ENCODE measurements around the gene MMP11. TPM values are rescaled to one million over a fixed set of nuclear protein-coding genes. Genes with fewer than 3 reads are reported as not detected.

Gene MMP11, protein sequence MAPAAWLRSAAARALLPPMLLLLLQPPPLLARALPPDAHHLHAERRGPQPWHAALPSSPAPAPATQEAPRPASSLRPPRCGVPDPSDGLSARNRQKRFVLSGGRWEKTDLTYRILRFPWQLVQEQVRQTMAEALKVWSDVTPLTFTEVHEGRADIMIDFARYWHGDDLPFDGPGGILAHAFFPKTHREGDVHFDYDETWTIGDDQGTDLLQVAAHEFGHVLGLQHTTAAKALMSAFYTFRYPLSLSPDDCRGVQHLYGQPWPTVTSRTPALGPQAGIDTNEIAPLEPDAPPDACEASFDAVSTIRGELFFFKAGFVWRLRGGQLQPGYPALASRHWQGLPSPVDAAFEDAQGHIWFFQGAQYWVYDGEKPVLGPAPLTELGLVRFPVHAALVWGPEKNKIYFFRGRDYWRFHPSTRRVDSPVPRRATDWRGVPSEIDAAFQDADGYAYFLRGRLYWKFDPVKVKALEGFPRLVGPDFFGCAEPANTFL
- total RNA-seq (2016; rRNA removed; fragmentation: Illumina TruSeq; extraction: Trizol) (2.7 and 8.9 TPM in 2 replicates), polyA plus RNA-seq (2011; rRNA removed) (28.6 and 88.6 TPM in 2 replicates), polyA minus RNA-seq (2011; rRNA and poly(A)+ RNA removed; ENCODE audit: low replicate concordance) (28.7 TPM in 1 of 2 replicates, not detected in the other), Bru-seq, nascent RNA (percentile 57 among the genes with signal in this experiment), BruChase-seq, experiment 1, labeled RNA remaining after a 6-hour chase (percentile 63 among the genes with signal in this experiment), BruChase-seq, experiment 2, labeled RNA remaining after a 2-hour chase (percentile 52 among the genes with signal in this experiment)
- total RNA-seq (2016; cell fraction: cytosol; rRNA removed; fragmentation: Illumina TruSeq; extraction: Trizol; ENCODE audit: low read depth) = 1.8 and 2.5 TPM in 2 replicates
- total RNA-seq (2016; cell fraction: insoluble cytoplasmic fraction; rRNA removed; fragmentation: Illumina TruSeq; extraction: Trizol) = 2.3 and 8.4 TPM in 2 replicates
- total RNA-seq (2016; cell fraction: membrane; rRNA removed; fragmentation: Illumina TruSeq; extraction: Trizol) = 2.3 and 2.5 TPM in 2 replicates
- total RNA-seq (2016; cell fraction: nucleus; rRNA removed; fragmentation: Illumina TruSeq; extraction: Trizol) = 8.4 and 12.1 TPM in 2 replicates
- polyA plus RNA-seq (2011; cell fraction: cytosol; rRNA removed) = 28.4 and 53.0 TPM in 2 replicates
- polyA plus RNA-seq (2011; cell fraction: nucleus; rRNA removed) = 63.0 and 95.6 TPM in 2 replicates
- 39.9 and 70.8 TPM in 2 replicates for polyA plus RNA-seq (2012)
- polyA plus RNA-seq (2016; cell fraction: cytosol; fragmentation: Illumina TruSeq; extraction: Trizol; ENCODE audit: low read depth) = 0.88 and 0.92 TPM in 2 replicates
- polyA plus RNA-seq (2016; cell fraction: insoluble cytoplasmic fraction; fragmentation: Illumina TruSeq; extraction: Trizol; ENCODE audit: low read depth) = 3.0 and 3.5 TPM in 2 replicates
- 1.7 TPM in 2 replicates for polyA plus RNA-seq (2016; cell fraction: membrane; fragmentation: Illumina TruSeq; extraction: Trizol; ENCODE audit: low read depth)
- 13.9 and 17.6 TPM in 2 replicates for polyA plus RNA-seq (2016; cell fraction: nucleus; fragmentation: Illumina TruSeq; extraction: Trizol; ENCODE audit: insufficient read depth, low read depth)
- polyA minus RNA-seq (2011; cell fraction: cytosol; rRNA and poly(A)+ RNA removed) = 5.1 and 17.3 TPM in 2 replicates
- polyA minus RNA-seq (2011; cell fraction: nucleus; rRNA and poly(A)+ RNA removed) = 9.9 and 21.9 TPM in 2 replicates
- long read RNA-seq, experiment 1, transcript MMP11-201 (8 exons, 2,291 nt) = major isoform, 22 of 26 reads
- long read RNA-seq, experiment 1, partial matches to known transcripts = 2 of 26 reads
- long read RNA-seq, experiment 1, other reads (novel, unspliced or antisense) = 2 of 26 reads
- long read RNA-seq, experiment 2, transcript MMP11-201 (8 exons, 2,291 nt) = major isoform, 35 of 49 reads
- long read RNA-seq, experiment 2, partial matches to known transcripts = 9 of 49 reads
- long read RNA-seq, experiment 2, other reads (novel, unspliced or antisense) = 5 of 49 reads

DNA sequence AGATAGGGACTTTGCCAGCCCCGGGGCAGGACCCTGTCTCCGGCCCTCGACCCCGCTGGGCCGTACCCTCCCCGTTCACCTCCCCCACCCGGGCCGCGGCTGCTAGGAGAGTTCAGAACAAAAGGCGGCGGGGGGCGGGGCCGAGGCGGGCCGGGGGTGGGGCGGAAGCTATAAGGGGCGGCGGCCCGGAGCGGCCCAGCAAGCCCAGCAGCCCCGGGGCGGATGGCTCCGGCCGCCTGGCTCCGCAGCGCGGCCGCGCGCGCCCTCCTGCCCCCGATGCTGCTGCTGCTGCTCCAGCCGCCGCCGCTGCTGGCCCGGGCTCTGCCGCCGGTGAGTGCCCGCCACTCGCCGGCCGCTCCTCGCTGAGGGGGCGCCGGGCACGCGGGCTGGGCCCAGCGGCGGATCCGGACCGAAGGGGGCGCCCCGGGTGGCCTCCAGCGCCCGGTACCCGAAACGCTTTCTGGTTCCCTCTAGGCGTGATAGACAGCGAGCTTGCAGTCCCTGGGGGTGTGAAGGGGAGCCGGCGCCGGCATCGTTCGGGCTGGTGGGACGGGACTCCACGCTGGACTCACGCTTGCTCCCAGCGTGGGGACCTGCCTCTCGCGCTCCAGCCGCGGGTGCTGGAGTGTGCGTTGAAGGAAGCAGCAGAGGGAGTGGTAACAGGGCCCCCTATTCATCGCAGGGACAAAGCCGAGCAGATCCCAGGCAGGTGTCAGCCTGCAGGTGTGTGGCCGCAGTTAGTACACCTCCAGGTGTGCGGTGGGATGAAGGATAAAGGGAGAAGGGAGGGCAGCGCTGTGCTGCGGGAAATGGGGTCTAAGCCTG, at the start of gene MMP11:
MMP11 (plus strand) TSS at position 201 of the 825 bp plus-strand sequence; CDS start at position 223, 22 bp downstream.
- H3K27ac ChIP-seq (ENCODE audit: extremely low read length, insufficient read depth, low read length) = peak within 1 kb of the TSS; percentile 75
- intact Hi-C loops (cut with micrococcal nuclease; ENCODE audit: unreplicated experiment) = no loop called here
- H3K4me1 ChIP-seq (ENCODE audit: insufficient read depth, low read length) = peaks cover 74% of the 10 kb centered on the region
- ChIA-PET POLR2A (interaction anchor here (0.5 to 6.6 kb wide), 8 partner anchors 9 to 116 kb away, joined by 3 to 201 read pairs (median 4); partner anchors contain the start of genes C22orf15, SLC2A11 and SMARCB1), CTCF (ENCODE audit: low intra/inter-chr PET ratio, low total read pairs) (no interaction called here)
- H3K36me3 ChIP-seq (replicated peaks in 1 of 2; ENCODE audit: control insufficient read depth in 1 of 2, insufficient read depth in 2 of 2, low read length in 2 of 2) = no peaks in the 10 kb centered on the region
- peak within 1 kb of the TSS; percentile 85 for H3K9ac ChIP-seq (ENCODE audit: insufficient read depth, low read depth, low read length)
- DNase-seq (ENCODE audit: low spot score) (no peak), ATAC-seq (peak; percentile 4), FAIRE-seq (no peak)
- 1% methylated on average over 19 of the region's 79 CpGs for WGBS (ENCODE audit: low lambda C conversion rate)
- no TSS peak for BruUV-seq (replicated peaks)
- in situ Hi-C loops (cut with HindIII; ENCODE audit: extremely low pct_ligation_motif_present, low pct_unique_long_range_greater_than_20kb) = no loop called here
- H4K20me1 ChIP-seq (ENCODE audit: insufficient read depth, low read length) = no peaks in the 10 kb centered on the region
- H3K27me3 ChIP-seq (ENCODE audit: control insufficient read depth in 1 of 2, insufficient read depth in 2 of 2, low read length in 2 of 2) = no peaks in the 10 kb centered on the region; a peak in 1 of 5 replicates
- no peak within 1 kb of the TSS for H2AFZ ChIP-seq (ENCODE audit: low read length)
- no peaks in the 10 kb centered on the region for H3K9me3 ChIP-seq (ENCODE audit: low read length)
- peaks cover 2% of the 10 kb centered on the region for H3K79me2 ChIP-seq (ENCODE audit: insufficient read depth, low read length)
- peak within 1 kb of the TSS; percentile 71 to 90 (median 75) for H3K4me3 ChIP-seq (replicated peaks in 1 of 3; ENCODE audit: insufficient read depth in 1 of 3, low read depth in 2 of 3, low read length in 3 of 3)
- H3K4me2 ChIP-seq (ENCODE audit: low read depth, low read length) = peak within 1 kb of the TSS; percentile 90
- TF ChIP-seq DRAP1 (CRISPR knock-in tag; IDR thresholded peaks at IDR 0.05) (0 out of 2 replicates have a peak, but pooled peaks have one; percentile 9), HMGXB4 (CRISPR knock-in tag; IDR thresholded peaks at IDR 0.05; ENCODE audit: borderline replicate concordance in 1 of 2, low read depth in 1 of 2) (peak in 1 of 2 experiments; percentile 35; a peak in 1 of 4 replicates), ZNF160 (CRISPR knock-in tag; IDR thresholded peaks at IDR 0.05) (peak; percentile 25; the same call in 1 of the 2 replicates), RAD51 (IDR thresholded peaks at IDR 0.05; ENCODE audit: borderline replicate concordance) (no peak), HES4 (CRISPR knock-in tag; IDR thresholded peaks at IDR 0.05; ENCODE audit: borderline replicate concordance) (peak; percentile 41; the same call in 1 of the 2 replicates), ZMAT3 (CRISPR knock-in tag; conservative IDR thresholded peaks at IDR 0.05) (no peak), ZXDC (CRISPR knock-in tag; IDR thresholded peaks at IDR 0.05) (no peak), SRY (CRISPR knock-in tag; IDR thresholded peaks at IDR 0.05) (0 out of 2 replicates have a peak, but pooled peaks have one; percentile 10)
